Measurements from ENCODE around the gene AHDC1. TPM values are rescaled to one million over a fixed set of nuclear protein-coding genes. Genes with fewer than 3 reads are reported as not detected.
"Not testable (repeated sequence)": the region's sequence is repeated elsewhere in the genome, so short reads cannot be mapped to it uniquely, and the experiment has no call there.

AHDC1 gene
- polyA plus RNA-seq, 1 donor: 93.6 TPM

GRCh38 chr1:27566462-27567145, 37.3 kb downstream of the AHDC1 start:
- DNase-seq (ENCODE audit: low read depth): no peak

DNA sequence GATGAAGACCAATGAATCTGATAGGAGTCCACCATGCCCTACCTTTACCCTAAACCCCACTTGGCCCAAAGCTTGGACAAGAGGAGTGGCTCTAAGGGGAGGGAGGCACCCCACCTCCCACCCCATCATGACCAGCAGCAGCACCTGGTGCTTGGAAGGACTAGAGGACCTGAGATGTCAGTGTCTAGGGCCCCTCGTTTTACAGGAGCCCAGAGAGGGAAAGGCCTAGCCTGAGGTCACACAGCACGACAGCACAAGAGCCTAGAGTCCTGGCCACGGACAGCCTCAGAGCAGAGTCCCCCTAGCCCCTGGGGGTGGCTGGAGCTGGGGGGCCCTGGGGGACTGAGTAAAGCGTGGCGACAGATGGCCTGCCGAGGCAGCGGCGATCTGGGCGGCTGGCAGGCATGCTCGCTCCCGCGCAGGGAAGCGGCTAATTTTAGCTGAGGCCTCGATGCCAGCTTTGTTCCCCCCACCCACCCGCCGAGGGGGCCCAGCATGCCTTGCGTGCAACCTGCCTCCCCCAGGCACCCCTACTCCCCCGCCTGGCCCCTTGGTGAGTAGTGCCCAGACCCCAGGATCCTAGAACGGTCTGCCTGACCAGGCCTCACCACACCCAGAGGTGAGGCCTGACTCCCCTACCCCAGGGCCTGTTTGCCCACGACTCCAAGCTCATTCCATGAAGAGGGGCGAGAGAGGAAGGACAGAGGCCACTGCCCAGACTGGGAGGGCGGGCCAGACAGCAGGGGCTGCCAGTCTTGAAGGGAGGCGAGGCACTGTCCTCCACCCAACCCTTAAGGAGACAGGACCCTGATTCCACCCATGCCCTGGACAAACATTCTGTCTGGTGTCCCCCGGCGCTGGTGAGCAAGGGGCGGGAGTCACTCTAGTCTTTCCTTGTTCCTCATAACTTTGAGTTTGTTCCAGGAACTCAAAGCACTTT, 39.0 kb downstream of the AHDC1 start:
- no peak for DNase-seq (ENCODE audit: low read depth)

DNA sequence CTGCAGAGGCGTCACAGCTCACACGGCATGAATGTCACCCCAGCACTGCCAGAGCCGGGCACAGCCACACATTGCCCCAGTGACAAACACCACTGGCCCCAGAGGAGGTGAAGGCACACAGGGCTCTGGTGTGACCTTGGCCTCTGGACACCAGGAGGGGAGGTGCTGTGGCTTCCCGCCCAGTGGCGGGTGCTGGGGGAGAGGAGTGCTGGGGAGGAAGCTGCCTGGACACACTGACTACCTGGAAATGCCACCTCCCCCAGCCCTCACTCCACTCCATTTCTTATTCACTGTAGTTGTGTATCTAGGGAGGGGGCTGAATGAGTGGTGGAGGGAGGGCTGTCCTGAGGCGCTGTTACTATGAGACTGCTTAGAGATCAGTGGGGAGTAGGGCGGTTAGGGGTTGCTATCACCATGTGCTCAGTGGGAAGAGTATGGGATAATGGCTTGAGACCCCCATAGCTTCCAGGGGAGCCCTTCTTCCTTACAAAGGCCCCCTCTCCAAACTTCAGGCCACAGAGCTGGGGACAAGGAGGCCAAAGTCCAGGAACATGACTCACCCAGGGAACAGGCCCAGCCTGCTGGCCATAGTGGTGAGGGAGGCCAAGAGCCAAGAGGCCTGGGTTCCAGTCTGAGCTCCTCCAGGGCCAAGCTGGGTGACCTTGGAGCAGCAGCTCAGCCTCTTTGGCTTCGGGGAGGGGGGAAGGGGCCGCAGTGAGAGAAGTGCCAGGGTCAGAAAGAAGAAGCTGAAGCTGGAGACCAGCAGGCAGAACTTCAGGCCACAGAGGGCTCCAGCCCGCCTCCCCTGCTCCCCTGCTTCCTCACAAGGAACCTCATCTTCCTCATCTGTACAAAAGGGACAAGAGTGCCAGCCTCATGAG, 40.1 kb downstream of the AHDC1 start:
- DNase-seq (ENCODE audit: low read depth): no peak

DNA sequence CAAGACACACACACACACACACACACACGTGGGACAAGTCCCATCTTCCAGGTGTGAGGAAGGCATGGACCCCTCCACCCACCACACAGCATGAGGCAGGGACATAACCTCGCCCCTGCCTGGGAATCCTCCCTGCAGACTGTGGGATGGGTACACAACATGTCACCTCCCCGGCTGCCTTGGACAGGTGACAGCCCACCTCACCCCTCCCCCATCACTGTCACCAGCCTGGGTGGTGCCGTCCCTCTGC, 40.7 kb downstream of the AHDC1 start:
- DNase-seq (ENCODE audit: low read depth): no peak

DNA sequence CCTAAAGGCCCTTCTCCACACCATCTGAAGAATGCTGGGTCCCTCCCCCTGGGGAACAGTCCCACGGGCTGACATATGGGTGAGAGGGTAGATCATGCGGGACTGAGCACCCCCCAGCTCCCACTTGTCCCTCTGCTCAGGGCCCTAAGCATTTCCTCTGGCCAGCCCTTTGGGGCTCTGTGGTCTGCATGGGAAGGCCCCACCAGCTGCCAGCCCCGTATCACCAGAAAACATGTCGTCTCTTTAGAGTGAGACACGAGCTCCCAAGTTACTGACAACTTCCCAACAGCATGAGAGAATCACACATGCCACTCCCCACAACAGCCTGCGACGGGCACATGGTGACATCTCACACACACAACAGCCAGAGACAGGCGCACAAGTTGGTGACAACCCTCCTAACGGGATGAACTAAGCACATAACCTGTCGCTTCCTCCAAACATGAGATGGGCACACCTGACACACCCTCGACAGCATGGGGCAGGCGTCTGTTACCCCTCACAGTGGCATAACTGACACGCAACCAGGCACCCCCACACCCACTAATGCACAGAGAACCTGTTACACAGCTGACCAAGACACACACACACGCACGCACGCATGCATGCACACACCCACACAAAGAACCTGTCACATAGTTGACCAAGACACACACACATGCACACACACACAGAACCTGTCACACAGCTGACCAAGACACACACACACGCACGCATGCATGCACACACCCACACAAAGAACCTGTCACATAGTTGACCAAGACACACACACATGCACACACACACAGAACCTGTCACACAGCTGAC, 41.2 kb downstream of the AHDC1 start:
- DNase-seq (ENCODE audit: low read depth): no peak

DNA sequence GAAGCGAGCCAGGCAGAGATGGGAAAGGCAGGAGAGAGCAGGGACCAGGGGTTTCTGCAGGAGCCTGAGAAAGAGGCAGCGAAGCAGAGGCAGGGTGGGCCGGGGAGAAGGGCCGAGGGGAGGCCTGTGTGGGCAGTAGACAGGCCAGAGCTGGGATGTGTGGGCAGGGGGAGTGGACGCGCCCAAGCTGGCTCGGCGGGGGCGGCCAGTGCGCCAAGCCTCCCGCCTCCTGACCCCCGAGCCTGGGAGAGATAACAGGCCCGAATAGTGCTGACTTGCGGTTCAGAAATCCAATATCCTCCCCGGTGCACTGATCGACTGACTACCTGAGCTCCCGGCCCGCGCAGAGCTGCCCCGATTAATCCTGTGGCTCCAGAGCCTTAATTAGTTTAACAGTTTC, 41.9 kb downstream of the AHDC1 start:
- no peak for DNase-seq (ENCODE audit: low read depth)

GRCh38 chr1:27561124-27561899, 42.6 kb downstream of the AHDC1 start:
- no peak for DNase-seq (ENCODE audit: low read depth)

GRCh38 chr1:27560268-27561123, 43.4 kb downstream of the AHDC1 start:
- no peak for DNase-seq (ENCODE audit: low read depth)

GRCh38 chr1:27559466-27560030, 44.4 kb downstream of the AHDC1 start:
- no peak for DNase-seq (ENCODE audit: low read depth)

DNA sequence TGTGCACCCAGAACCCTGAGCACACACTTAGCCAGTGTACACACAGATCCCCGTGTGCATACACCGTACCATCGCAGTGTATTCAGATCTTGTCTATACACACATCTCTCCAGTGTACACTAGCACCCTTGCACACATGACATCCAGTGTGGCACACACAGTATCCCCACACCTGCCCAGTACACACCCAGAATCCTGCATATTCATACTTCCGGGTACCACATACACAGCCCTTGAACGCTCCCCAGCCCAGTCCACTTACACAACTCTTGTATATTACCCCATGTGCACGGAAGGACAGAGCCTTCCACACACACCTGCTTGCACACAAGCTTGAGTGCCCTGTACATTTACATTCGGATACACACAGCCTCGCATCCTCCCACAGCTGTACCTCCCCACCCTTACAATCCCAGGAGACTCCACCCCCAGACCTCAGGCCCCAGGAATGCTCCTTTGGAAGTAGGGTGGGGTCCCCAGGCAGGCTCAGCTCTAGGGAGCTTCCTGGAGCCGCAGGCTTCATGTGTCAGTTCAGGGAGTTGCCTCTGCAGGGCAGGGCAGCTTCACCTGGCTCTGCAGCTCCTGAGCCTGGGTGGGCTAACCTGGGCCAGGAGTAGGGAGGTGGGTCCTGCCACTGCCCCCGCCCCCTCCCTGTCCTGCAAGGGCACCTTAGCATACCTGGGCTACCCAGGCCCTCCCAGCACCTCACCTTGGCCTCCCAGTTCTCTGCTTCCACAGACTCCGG, 46.2 kb downstream of the AHDC1 start:
- DNase-seq (ENCODE audit: low read depth): no peak

- no peak for DNase-seq (ENCODE audit: low read depth)
Observed at GRCh38 chr1:27556781-27557595, 47.0 kb downstream of the AHDC1 start.

GRCh38 chr1:27556435-27556780, 47.5 kb downstream of the AHDC1 start:
- no peak for DNase-seq (ENCODE audit: low read depth)

- DNase-seq (ENCODE audit: low read depth): no peak
Observed at GRCh38 chr1:27555700-27556424, 48.1 kb downstream of the AHDC1 start.

DNA sequence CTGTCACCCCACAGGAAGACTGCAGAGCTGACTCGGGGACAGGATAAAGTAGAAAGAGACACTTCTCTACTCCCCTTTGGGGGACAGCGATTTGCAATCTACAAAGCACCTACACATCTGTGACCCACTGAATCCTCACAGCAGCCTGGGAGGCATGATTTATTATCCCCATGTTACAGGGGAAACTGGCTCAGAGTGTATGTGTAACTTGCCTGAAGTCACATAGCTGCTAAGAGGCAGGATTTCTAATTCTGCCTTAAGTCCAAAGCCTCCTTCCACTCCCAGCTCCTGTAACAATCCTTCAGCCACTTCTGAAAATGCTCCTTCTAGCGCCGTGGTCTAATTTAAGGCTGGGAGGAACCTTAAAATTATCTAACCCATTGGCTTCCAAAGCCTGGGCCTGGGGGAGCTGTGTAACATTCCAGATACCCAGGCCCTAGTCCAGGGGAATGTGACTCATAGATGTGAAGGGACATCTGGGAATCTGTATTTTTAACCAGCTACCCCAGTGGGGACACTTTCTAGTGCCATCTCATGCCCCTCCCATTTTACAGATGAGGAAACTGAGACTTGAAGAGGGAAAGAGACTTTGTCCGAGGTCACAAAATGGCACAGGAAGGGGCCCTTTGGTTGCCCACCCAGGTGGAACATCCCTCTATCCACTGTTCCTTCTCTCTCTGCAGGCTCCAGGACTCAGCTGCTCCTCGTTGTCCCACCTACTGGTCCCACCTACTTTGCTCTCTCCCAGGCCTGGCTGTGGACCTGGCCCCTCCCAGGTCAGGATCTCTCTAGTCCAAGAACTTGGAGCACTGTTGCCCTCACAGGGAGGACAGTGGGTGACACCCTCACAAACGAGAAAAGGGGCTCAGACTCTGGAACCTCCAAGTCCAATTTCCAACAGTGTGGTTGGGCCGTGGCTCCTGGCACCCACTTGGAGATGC, 48.9 kb downstream of the AHDC1 start:
- DNase-seq (ENCODE audit: low read depth): no peak

DNA sequence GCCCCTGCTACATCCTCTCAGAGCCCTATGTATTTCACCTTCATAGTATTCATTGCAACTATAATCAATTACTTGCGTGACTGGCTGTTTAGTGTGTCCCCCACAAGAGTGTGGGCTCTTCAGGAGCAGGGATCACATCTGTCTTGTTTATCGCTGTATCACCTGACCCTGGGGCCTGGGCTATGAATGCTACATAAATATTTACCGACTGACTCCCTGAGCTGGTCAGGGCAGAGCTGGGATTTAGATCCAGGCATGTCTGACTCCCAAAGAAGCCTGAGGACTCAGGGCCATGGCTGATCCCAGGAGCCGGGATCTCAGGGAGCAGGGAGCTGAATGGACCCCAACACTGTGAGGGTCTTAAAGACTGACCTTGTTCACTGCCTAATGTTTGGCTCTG, 49.7 kb downstream of the AHDC1 start:
- no peak for DNase-seq (ENCODE audit: low read depth)

- not testable (repeated sequence) for DNase-seq (ENCODE audit: low read depth)
Observed at GRCh38 chr1:27553823-27554222, 50.1 kb downstream of the AHDC1 start.

All from forelimb muscle (tissue), 1 donor.